ENCODE measurements around the gene LIG1.

GRCh38 chr19:48135411-48135810 is 34.7 kb downstream of the LIG1 start:
- TF ChIP-seq CTCF (IDR thresholded peaks at IDR 0.05; ENCODE audit: low read length), result no peak
- no peak for TF ChIP-seq EZH2 (IDR thresholded peaks at IDR 0.05; ENCODE audit: borderline replicate concordance, low read length)

Data from OCI-LY1 (cell line).